Fibroblast of villous mesenchyme (primary cell): Measurements from ENCODE around the gene ZC3H7B. TPM values are rescaled to one million over a fixed set of nuclear protein-coding genes. Genes with fewer than 3 reads are reported as not detected.

Experiments used
- DNase-seq: peaks from one replicate; pipeline ENCODE4 v3.0.0-alpha.2; 2010; ENCODE audit warnings: low read depth
- H3K4me3 ChIP-seq: 2 replicates; pipeline ENCODE4 v1.5.1; 2011; ENCODE audit warnings: low read depth, mild to moderate bottlenecking, low read length
- total RNA-seq: library from RNA; depleted of rRNA; stranded (reverse); fragments of >200 nt; gene quantifications from 2 replicates; pipeline ENCODE4 v1.2.3, GENCODE V29; 2012
- TF ChIP-seq, protein P1 (sequence below): IDR thresholded peaks from 2 replicates; pipeline ENCODE4 v1.5.1; 2012; ENCODE audit warnings: low read depth, mild to moderate bottlenecking, low read length; ENCODE audit not compliant: insufficient read depth

The ZC3H7B gene
- total RNA-seq, 1 donor = 80.3 TPM

DNA sequence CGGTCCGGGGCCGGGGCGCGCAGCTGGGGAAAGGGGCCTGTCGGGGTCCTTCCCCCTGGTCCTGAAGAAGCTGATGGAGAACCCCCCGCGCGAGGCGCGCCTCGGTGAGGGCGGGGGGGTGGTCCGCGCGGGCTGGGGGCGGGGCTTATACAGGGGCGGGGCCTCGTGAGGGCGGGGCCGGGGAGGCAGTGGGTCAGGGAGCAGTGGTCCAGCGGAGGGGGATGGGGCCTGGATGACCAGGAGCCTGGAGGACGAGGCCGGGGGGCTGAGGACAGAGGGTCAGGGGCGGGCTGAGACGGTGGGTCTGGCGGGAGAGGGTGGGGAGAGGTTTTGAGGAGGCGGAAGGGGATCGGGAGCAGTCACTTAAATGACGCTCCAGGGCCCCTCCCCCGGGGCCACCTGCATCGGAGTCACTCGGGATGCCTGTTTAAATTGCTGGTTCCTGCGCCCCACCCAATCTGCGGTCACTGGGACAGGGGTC is 80.8 kb downstream of the ZC3H7B start:
- TF ChIP-seq, protein P1, sequence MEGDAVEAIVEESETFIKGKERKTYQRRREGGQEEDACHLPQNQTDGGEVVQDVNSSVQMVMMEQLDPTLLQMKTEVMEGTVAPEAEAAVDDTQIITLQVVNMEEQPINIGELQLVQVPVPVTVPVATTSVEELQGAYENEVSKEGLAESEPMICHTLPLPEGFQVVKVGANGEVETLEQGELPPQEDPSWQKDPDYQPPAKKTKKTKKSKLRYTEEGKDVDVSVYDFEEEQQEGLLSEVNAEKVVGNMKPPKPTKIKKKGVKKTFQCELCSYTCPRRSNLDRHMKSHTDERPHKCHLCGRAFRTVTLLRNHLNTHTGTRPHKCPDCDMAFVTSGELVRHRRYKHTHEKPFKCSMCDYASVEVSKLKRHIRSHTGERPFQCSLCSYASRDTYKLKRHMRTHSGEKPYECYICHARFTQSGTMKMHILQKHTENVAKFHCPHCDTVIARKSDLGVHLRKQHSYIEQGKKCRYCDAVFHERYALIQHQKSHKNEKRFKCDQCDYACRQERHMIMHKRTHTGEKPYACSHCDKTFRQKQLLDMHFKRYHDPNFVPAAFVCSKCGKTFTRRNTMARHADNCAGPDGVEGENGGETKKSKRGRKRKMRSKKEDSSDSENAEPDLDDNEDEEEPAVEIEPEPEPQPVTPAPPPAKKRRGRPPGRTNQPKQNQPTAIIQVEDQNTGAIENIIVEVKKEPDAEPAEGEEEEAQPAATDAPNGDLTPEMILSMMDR = no peak
- peak; percentile 63 for DNase-seq
- H3K4me3 ChIP-seq = peak overlapping the region; percentile 66

DNA sequence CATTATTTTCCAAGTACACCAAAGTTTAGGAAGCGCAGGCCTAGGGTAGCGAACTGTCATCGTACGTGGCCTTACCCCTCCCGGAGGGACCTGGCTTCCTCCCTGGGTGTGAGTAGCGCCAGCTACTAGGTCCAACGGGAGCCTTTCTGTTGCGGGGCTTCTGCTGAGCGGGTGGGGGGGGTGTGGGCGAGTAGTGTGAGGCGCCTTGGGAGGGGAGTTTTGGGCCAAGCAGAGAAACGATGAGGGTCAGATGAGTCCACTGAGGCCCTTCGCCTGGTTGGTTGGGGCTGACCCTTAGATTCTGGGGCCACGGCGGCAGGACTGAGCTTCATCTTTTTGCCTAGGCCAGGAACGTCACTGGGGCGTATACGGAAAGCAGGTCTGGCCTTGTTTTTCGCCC is 81.3 kb downstream of the ZC3H7B start:
- no peak for DNase-seq
- TF ChIP-seq, protein P1 = no peak
- peak overlapping the region; percentile 66 for H3K4me3 ChIP-seq

DNA sequence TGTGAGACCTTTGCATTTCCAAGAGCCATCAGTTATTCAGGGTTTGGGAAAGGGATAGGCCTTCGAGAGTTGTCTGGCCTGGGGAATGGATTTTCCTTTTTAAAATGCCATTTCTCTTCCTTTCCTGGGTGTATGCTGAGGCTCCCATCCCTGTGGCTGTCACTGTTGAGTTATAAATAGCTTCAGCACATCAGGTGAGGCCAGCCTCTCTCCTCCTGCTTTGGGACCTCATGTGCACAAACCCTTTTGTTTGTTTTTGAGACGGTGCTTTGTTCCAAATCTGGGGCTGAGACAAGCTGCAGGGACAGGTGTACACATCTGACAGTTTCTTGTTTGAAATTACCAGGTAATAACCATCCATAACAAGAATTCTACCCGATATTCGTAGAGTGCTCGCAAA is 81.8 kb downstream of the ZC3H7B start:
- DNase-seq = no peak
- TF ChIP-seq, protein P1 = no peak
- peak overlapping the region; percentile 66 for H3K4me3 ChIP-seq

DNA sequence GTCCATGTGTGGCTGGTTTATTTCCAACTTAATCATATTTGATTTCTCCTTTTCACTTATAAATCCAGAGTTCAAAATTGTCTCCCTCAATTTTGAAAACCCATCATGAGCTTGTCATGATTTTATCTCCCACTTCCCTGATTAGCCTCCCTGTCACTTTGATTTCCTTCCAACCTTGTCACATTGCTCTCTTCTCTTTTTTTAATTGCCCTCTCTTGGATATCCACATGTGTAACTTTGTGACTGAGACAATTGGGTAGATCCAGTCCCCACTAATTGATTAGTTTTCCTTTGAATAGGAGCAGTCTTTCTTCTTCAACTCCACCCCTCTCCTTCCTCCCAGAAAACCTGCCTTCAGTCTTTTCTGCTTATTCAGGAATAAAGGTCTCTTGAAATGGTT is 82.8 kb downstream of the ZC3H7B start:
- TF ChIP-seq, protein P1 = no peak
- DNase-seq = no peak
- no peak overlapping the region for H3K4me3 ChIP-seq

DNA sequence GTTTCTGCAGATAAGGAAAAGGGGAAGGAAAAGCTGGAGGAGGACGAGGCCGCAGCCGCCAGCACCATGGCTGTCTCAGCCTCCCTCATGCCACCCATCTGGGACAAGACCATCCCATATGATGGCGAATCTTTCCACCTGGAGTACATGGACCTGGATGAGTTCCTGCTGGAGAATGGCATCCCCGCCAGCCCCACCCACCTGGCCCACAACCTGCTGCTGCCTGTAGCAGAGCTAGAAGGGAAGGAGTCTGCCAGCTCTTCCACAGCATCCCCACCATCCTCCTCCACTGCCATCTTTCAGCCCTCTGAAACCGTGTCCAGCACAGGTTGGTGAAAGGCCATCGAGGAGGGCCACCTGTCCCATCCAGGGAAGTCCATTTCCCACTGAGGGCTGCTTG is 86.0 kb downstream of the ZC3H7B start:
- TF ChIP-seq, protein P1 = no peak
- no peak for DNase-seq

DNA sequence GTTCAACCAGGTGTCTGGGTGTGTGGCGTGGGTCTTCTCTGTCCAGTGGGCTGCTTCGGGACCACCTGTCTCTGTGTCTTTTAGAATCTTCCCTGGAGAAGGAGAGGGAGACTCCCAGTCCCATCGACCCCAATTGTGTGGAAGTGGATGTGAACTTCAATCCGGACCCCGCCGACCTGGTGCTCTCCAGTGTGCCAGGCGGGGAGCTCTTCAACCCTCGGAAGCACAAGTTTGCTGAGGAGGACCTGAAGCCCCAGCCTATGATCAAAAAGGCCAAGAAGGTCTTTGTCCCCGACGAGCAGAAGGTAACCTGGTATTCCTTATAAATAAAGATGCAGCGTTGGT is 92.7 kb downstream of the ZC3H7B start:
- no peak overlapping the region for H3K4me3 ChIP-seq
- no peak for DNase-seq
- TF ChIP-seq, protein P1 = no peak

More for the DNA sequence above, 86.0 kb downstream of the ZC3H7B start:
- H3K4me3 ChIP-seq = no peak overlapping the region

DNA sequence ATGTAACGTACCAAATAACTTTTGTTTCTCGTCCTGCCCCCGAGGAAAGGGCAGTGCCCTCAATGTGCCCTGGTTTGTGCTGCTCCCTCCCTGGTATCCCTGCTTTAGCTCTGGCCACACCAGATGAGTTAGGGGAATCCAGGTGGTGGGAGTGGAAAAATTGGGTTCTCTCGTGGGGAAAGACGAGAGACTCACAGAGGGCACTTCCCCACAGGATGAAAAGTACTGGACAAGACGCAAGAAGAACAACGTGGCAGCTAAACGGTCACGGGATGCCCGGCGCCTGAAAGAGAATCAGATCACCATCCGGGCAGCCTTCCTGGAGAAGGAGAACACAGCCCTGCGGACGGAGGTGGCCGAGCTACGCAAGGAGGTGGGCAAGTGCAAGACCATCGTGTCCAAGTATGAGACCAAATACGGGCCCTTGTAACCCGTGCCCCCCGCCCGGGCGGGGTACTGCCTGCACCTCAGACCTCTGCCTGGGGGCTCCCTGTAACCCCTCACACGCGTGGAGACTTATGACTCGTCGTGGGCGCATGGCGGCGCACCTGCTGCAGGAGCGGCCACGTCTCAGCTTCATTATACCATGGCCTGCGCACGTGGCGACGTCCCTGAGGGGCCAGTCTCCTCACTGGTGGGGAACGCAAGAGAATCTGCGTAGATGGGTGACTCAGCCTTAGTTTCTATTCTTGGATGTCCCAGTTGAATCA is 94.4 kb downstream of the ZC3H7B start:
- TF ChIP-seq, protein P1 = no peak
- H3K4me3 ChIP-seq = no peak overlapping the region
- no peak for DNase-seq
